Rectal smooth muscle tissue (tissue), 1 donor: Measurements from ENCODE around the gene CRACR2A.

Experiments used
- H3K27ac ChIP-seq: one replicate; pipeline ENCODE4 v1.7.0; 2013; ENCODE audit warnings: low read depth, low read length, inconsistent platforms
- H3K27me3 ChIP-seq: one replicate; pipeline ENCODE4 v1.7.0; 2013; ENCODE audit warnings: low read length; ENCODE audit not compliant: control insufficient read depth, insufficient read depth
- H3K36me3 ChIP-seq: one replicate; pipeline ENCODE4 v1.7.0; 2013; ENCODE audit warnings: low read length; ENCODE audit not compliant: control insufficient read depth, insufficient read depth
- H3K4me1 ChIP-seq: one replicate; pipeline ENCODE4 v1.7.0; 2013; ENCODE audit warnings: low read length; ENCODE audit not compliant: control insufficient read depth, insufficient read depth
- H3K4me3 ChIP-seq: one replicate; pipeline ENCODE4 v1.7.0; 2013; ENCODE audit warnings: low read length
- H3K9ac ChIP-seq: one replicate; pipeline ENCODE4 v1.7.0; 2013; ENCODE audit warnings: low read length

Gene CRACR2A

DNA sequence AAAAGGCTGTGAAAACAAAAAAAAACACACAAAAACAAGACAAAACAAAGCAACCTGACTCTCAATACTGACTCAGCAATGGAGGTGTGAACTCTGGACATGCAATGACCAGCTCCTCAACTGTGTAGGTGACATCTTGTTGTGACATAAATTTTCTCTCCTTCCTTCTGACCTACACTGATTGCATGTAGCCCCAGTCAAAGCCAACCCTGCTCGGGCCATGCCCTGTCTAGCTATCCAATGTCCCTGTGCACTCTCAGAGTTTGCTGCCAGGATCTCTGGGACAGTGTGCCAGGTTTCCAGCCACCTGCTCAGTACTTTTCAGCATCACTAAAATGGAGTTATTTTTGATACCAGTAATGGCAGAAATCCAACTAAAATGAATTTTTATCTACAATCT, 18.9 kb upstream of the CRACR2A start:
- Histone ChIP-seq H3K27ac (no peak overlapping the region), H3K36me3 (no peaks in the 10 kb centered on the region), H3K9ac (no peak overlapping the region), H3K27me3 (no peaks in the 10 kb centered on the region), H3K4me1 (no peaks in the 10 kb centered on the region), H3K4me3 (no peak overlapping the region)

DNA sequence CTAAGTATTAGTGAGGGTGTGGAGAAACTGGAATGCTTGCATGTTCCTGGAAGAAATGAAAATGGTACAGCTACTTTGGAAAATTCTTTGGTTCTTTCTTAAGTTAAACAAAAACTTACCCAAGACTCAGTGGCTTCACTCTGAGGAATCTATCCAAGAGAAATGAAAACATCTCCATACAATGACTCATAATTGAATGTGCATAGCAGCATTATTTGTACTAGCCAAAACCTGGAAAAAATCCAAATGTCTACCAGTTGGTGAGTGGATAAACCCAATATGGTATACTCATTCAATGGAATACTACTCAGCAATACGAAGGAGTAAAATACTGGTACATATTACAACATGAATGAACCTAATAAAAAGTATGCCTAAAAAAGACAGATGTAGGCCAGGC, 18.0 kb upstream of the CRACR2A start:
- no peaks in the 10 kb centered on the region for H3K27me3 ChIP-seq
- no peak overlapping the region for H3K4me3 ChIP-seq
- H3K36me3 ChIP-seq = no peaks in the 10 kb centered on the region
- no peaks in the 10 kb centered on the region for H3K4me1 ChIP-seq
- H3K9ac ChIP-seq = no peak overlapping the region
- H3K27ac ChIP-seq = no peak overlapping the region

DNA sequence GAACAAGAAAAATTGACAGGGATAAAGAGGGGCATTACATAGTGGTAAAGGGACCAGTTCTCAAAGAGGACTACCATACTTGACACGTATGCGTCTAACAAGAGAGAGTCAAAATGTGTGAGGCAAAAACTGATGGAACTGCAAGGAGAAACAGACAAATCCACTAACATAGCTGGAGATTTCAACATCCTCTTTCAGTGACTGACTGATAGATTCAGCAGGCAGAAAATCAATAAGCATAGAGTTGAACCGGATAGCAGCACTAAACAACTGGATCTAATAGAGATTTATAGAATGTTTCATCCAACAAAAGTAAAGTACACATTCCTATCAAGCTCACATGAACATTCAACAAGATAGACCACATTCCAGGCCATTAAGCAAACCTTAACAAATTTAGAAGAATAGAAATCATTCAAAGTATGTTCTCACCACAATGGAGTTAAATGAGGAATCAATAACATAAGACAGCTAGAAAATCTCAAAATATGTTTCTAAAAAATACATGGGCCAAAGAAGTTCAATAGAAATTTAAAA, 16.1 kb upstream of the CRACR2A start:
- Histone ChIP-seq H3K36me3 (no peaks in the 10 kb centered on the region), H3K27me3 (no peaks in the 10 kb centered on the region), H3K27ac (no peak overlapping the region), H3K4me1 (no peaks in the 10 kb centered on the region), H3K4me3 (no peak overlapping the region), H3K9ac (no peak overlapping the region)

DNA sequence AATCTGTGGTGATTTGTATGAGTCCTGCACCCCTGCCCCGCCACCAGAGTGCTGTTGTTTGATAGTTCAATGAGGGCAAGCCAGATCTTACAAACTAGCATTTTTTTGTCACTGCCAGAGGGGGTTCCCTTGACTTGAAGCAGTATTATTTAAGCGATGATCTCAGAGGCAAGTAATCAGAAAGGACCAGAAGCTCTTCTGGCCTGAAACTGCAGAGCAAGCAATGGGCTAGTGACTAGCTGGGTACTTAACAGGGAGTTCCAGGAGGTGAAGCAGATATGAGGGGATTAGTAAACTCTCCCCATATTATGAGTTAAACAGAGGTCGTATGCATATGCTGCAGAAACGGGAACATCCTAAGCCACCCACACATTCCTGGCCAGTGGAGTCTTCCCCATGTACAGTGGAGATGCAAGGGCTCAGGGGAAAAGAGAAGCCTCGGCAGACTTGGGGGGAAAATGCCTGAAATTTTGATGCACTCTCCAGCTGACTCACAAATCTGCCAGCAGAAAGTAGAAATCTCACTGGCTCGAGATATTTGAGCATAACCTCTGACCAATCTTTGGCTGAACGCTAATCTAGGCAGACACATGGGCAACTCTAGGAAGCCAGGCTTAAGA, 8.3 kb upstream of the CRACR2A start:
- Histone ChIP-seq H3K27ac (no peak overlapping the region), H3K4me3 (no peak overlapping the region), H3K36me3 (no peaks in the 10 kb centered on the region), H3K4me1 (no peaks in the 10 kb centered on the region), H3K9ac (no peak overlapping the region), H3K27me3 (no peaks in the 10 kb centered on the region)

DNA sequence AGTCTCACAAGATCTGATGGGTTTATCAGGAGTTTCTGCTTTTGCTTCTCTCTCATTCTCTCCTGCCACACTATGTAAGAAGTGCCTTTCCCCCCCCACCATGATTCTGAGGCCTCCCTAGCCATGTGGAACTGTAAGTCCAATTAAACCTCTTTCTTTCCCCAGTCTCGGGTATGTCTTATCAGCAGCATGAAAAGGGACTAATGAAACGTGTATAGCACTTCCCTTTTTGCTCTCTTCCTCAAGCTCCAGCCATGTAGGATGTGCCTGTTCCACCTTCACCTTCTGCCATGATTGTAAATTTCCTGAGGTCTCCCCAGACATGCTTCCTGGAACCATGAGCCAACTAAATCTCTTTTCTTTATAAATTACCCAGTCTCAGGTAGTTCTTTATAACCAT, 7.0 kb upstream of the CRACR2A start:
- Histone ChIP-seq H3K4me1 (no peaks in the 10 kb centered on the region), H3K9ac (no peak overlapping the region), H3K4me3 (no peak overlapping the region), H3K27me3 (no peaks in the 10 kb centered on the region), H3K27ac (no peak overlapping the region), H3K36me3 (no peaks in the 10 kb centered on the region)

DNA sequence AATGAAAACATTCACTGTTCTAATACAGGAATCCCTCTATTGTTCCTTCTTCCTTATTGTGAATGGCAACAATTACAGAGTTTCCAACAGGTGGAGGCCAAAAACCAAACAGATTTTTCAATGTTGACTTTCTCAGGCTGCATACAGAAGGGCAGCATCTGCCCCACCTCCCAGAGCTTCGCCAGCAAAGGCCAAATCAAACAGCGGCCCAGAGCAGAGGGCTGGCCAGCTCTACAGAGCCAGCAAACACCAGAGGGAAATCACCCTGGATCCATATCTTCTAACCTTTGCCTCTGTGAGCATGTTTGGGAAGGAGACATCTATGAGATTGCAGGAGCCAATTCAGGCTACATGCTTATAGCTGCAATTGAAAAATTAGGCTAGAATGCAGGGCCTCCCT, 4.4 kb upstream of the CRACR2A start:
- Histone ChIP-seq H3K4me1 (no peaks in the 10 kb centered on the region), H3K27me3 (no peaks in the 10 kb centered on the region), H3K9ac (no peak overlapping the region), H3K36me3 (no peaks in the 10 kb centered on the region), H3K4me3 (no peak overlapping the region), H3K27ac (no peak overlapping the region)

DNA sequence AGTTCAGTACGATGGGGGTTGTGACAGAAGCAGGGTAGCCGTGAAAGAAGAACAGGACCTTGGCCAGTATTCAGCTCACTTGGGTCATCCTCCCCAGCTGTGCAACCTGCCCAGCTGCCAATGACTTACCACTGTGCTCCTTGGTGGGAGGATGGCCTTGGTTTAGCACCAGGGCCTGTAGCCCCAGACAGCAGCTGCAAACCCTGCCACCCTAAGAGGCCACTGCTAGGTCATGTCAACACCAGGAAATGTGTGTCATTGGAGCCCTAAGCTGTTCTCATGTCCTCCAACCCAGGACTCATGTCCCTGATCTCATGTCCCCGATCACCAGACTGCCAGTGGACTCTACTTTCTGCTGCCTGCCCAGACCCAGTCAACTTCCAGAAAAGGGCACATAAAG, 3.0 kb upstream of the CRACR2A start:
- Histone ChIP-seq H3K9ac (no peak overlapping the region), H3K27me3 (no peaks in the 10 kb centered on the region), H3K4me3 (no peak overlapping the region), H3K4me1 (no peaks in the 10 kb centered on the region), H3K27ac (no peak overlapping the region), H3K36me3 (no peaks in the 10 kb centered on the region)

DNA sequence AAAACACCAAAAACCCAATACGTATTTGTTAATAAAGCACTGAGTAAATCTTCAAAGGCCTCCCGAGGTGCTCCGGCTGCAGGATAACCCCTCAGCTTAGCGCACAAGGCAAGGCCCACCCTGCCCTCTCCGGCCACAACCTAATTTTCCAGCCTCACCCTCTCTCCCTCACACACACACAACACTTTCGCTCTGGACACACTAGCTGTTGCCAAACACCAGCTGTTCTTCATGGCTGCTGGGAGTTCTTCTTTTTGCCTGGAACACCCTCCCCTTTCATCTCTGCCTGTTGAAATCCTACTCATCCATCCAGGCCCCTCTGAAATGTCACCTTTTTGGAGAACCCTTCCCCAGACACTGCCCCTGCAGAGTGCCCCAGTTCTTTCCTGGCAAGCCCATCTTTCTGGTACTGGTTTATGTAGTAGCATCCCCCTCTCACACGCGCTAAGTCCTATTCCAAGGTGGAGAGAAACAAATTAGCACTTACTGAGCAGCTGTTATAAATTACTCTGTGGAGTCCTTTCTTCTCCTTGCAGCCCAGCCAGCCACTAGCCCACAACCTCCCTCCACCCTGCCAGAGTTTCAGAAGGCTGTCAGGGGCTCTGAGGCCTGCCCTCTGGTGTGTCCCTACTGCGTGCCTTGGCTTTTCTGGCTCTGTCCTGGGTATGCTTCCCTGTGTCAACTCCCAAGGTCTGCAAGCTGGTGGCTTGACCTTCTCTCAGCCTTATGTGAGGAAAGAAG, 805 bp upstream of the CRACR2A start:
- Histone ChIP-seq H3K4me3 (peak overlapping the region; percentile 69), H3K36me3 (no peaks in the 10 kb centered on the region), H3K27me3 (no peaks in the 10 kb centered on the region), H3K4me1 (no peaks in the 10 kb centered on the region), H3K9ac (no peak overlapping the region), H3K27ac (peak overlapping the region; percentile 38)

DNA sequence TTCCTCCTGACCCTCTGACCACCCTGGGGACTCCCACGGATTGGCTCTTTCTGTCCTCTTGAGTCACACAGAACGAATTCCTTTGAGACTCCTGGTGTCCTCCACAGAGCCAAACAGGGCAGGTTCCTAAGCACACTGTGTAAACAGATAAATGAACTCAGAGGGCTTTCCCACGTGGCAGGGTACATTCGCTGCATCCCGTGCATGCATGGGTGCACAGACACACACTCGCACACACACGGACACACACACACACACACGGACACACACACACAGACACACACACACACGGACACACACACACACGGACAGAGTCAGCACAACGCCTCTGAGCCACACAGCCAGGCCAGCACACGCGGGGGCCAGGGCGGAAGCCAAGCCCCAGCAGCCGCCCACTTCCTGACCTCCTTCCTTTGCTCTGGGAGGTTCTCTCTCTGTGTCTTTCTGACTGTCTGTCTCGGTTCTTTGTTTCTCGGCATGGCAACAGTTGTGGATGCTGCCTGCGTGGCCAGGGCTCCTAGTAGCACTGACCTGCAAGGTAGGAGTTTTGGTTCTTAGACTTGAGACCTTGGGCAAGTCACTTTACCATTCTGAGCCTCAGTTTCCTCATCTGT, 706 bp downstream of the CRACR2A start:
- Histone ChIP-seq H3K9ac (peak overlapping the region; percentile 4), H3K4me1 (no peaks in the 10 kb centered on the region), H3K27me3 (no peaks in the 10 kb centered on the region), H3K36me3 (no peaks in the 10 kb centered on the region), H3K27ac (peak overlapping the region; percentile 38), H3K4me3 (peak overlapping the region; percentile 69)

DNA sequence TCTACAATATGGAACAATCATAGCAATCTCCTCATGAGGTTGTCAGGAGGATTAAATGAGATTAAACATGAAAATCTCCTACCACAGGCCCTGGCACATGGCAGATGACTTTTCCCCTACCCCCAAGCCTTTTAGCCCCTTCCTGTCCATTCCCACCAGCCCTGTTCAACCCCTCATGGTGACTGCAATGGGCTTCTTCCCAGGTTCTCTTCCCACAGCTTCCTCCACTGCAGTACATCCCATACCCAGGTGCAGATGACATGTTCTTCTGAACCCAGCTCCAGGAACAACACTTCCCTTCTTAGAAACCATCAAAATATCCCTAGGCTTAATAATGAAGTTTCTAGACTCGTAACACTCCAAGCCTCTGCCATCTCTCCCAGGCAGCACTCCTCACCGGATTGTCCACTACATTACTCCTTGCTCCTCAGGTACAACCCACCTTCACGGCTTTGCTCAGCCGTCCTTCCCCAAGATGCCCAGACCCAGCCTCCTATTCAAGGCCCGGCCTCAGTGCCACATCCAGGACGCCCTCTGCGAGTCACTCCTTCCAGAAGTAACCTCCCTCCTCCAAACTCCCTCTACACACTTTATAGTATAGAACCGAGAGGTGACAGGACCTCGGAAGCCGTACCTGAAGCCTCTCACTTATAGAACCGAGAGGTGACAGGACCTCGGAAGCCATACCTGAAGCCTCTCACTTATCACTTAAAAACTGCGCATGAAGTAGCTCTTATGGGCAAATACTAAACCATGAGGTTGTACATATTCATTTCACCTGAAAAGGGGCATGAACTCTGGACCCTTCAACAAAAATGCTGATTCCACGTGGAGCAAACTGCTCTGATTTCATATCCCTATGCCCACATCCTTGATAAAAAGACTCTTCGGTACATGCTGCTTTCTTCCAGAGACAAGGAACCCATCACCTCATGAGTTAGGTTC, 1.5 kb downstream of the CRACR2A start:
- peak overlapping the region; percentile 69 for H3K4me3 ChIP-seq
- H3K36me3 ChIP-seq = no peaks in the 10 kb centered on the region
- H3K9ac ChIP-seq = no peak overlapping the region
- H3K27me3 ChIP-seq = no peaks in the 10 kb centered on the region
- H3K4me1 ChIP-seq = no peaks in the 10 kb centered on the region
- H3K27ac ChIP-seq = no peak overlapping the region

DNA sequence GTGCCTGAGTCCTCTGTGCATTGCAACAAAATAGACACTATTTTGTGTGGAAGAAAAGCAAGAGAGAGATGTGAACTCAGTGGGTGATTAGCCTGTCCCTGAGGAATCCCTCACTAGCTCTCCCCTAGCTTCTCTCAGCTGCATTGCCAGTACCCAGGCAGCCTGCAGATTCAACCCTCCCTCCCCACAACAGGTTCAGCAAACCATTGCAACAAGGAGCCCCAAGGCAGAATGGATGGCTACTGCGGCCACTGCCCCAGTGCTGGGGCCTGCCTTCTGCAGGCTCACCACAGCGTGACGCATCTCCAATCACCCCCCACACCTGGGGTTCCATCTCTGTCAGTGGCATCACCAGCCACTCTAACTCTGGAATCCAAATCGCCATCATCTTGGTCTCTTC, 2.3 kb downstream of the CRACR2A start:
- Histone ChIP-seq H3K27me3 (no peaks in the 10 kb centered on the region), H3K4me1 (no peaks in the 10 kb centered on the region), H3K4me3 (no peak overlapping the region), H3K27ac (no peak overlapping the region), H3K9ac (no peak overlapping the region), H3K36me3 (no peaks in the 10 kb centered on the region)

DNA sequence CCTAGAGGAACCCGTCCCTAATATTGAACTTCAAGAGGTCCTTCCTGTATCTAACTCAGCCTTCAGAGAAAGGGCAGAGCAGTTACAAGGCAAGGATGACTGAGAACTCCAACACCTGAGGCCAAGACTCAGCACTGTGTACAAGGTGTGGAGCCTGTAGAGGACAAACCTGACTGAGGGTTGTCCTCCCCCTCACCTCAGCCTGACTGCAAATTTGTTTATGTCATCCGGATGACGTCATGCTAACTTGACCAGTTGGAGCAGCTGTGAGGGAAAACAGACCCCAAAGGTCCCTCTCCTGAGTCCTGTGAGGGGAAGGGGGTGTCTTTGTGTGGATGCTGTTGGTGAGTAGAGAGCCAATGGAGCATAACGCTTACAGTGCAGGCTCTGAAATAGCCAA, 4.3 kb downstream of the CRACR2A start:
- no peaks in the 10 kb centered on the region for H3K27me3 ChIP-seq
- no peaks in the 10 kb centered on the region for H3K4me1 ChIP-seq
- no peak overlapping the region for H3K27ac ChIP-seq
- no peak overlapping the region for H3K4me3 ChIP-seq
- H3K9ac ChIP-seq = no peak overlapping the region
- no peaks in the 10 kb centered on the region for H3K36me3 ChIP-seq
